A549 (cell line): Measurements from ENCODE around the gene GIMAP8. TPM values are rescaled to one million over a fixed set of nuclear protein-coding genes. Genes with fewer than 3 reads are reported as not detected.

ENCODE experiments used
- ATAC-seq, 2 experiments: fragments of 200-7000 bp in 1 of 2; fragments of >200 bp in 1 of 2; cut with Nextera tagmentation in 1 of 2; cut with Tn5 transposase in 1 of 2; 3 replicates each; pipeline versions ENCODE4 v1.8.0 to v1.9.1; 2018 to 2020; ENCODE audit warnings: mild to moderate bottlenecking in 1 of 2, moderate library complexity in 1 of 2
- CTCF ChIA-PET: fragments of 300-600 bp; sonication (Branson Sonifier 250); formaldehyde crosslinking; extraction: SDS; loops from one replicate; lab custom pipeline; 2021; ENCODE audit warnings: antibody characterized with exemption, inconsistent platforms; lab: Yijun Ruan, JAX
- POLR2A ChIA-PET: fragments of 350-600 bp; formaldehyde crosslinking; extraction: SDS; loops from one replicate; lab custom pipeline; 2021; ENCODE audit warnings: antibody characterized with exemption, inconsistent platforms; lab: Yijun Ruan, JAX
- DNase-seq, 2 experiments: peaks; one replicate each; pipeline versions ENCODE4 v3.0.0 to v3.0.0-alpha.2; 2011 to 2016; ENCODE audit warnings: low read depth in 1 of 2, low spot score in 1 of 2
- FAIRE-seq: peaks from 2 replicates; lab custom pipeline; 2011; peaks lifted over from hg19 to GRCh38; lab: Jason Lieb, UNC
- H3K27ac ChIP-seq, 2 experiments: fragments of >200 bp; sonication (Bioruptor Twin); formaldehyde crosslinking; 3 replicates each; pipeline ENCODE4 v1.5.1; 2016 to 2017
- H3K4me1 ChIP-seq: fragments of >200 bp; sonication (Bioruptor Twin); formaldehyde crosslinking; 3 replicates; pipeline ENCODE4 v1.6.1; 2016
- H3K4me2 ChIP-seq: fragments of >200 bp; sonication (Bioruptor Twin); formaldehyde crosslinking; 3 replicates; pipeline ENCODE4 v1.6.1; 2016
- H3K4me3 ChIP-seq: fragments of >200 bp; sonication (Bioruptor Twin); formaldehyde crosslinking; 3 replicates; pipeline ENCODE4 v1.5.1; 2016
- H3K9me3 ChIP-seq: fragments of >200 bp; sonication (Bioruptor Twin); formaldehyde crosslinking; 3 replicates; pipeline ENCODE4 v1.6.1; 2016
- BHLHE40 ChIP-seq: IDR thresholded peaks from 2 replicates; pipeline ENCODE4 v1.6.1; 2012; ENCODE audit warnings: low read depth, low read length, inconsistent platforms
- CHD2 ChIP-seq: fragments of 150-350 bp; IDR thresholded peaks from 2 replicates; pipeline ENCODE4 v1.6.1; 2014; ENCODE audit warnings: low read length; ENCODE audit not compliant: partially characterized antibody
- HEYL ChIP-seq: fragments of 250-450 bp; sonication (Bioruptor Pico); IDR thresholded peaks from 2 replicates; pipeline ENCODE4 v1.8.0; 2021; ENCODE audit warnings: mild to moderate bottlenecking, moderate library complexity
- MAZ ChIP-seq: fragments of 150-350 bp; IDR thresholded peaks from 2 replicates; pipeline ENCODE4 v1.6.1; 2014; ENCODE audit warnings: antibody characterized with exemption, low read depth, low read length, borderline replicate concordance
- NR3C1 ChIP-seq: fragments of >200 bp; sonication (Bioruptor Twin); formaldehyde crosslinking; IDR thresholded peaks from 3 replicates; pipeline ENCODE4 v1.6.1; 2017
- POLR2AphosphoS2 ChIP-seq: conservative IDR thresholded peaks from 2 replicates; pipeline ENCODE4 v1.6.1; 2012; ENCODE audit warnings: low read length, improper control_type of control experiment, inconsistent platforms
- RAD21 ChIP-seq, 2 experiments: fragments of >200 bp in 1 of 2; sonication (Bioruptor Twin) in 1 of 2; formaldehyde crosslinking in 1 of 2; IDR thresholded peaks in 1 of 2; conservative IDR thresholded peaks in 1 of 2; 2 replicates in 1 of 2; 3 replicates in 1 of 2; pipeline ENCODE4 v1.6.1; 2012 to 2018; ENCODE audit warnings: inconsistent platforms in 1 of 2
- RARB ChIP-seq: fragments of 250-450 bp; sonication (Bioruptor Pico); IDR thresholded peaks from 2 replicates; pipeline ENCODE4 v1.8.0; 2021; ENCODE audit warnings: mild to moderate bottlenecking, moderate library complexity
- RFX5 ChIP-seq: fragments of 450-650 bp; IDR thresholded peaks from 2 replicates; pipeline ENCODE4 v1.7.1; 2014; ENCODE audit warnings: antibody characterized with exemption, mild to moderate bottlenecking, moderate library complexity
- ZFP36 ChIP-seq: fragments of 450-650 bp; IDR thresholded peaks from 2 replicates; pipeline ENCODE4 v1.6.1; 2014; ENCODE audit warnings: borderline replicate concordance; ENCODE audit not compliant: partially characterized antibody
- WGBS: methylation state at CpG from one replicate; pipeline ENCODE4 v1.1.6; 2017; ENCODE audit errors: missing lambda C conversion rate; 5-methylcytosine and 5-hydroxymethylcytosine counted together
- polyA plus RNA-seq, 4 experiments: library from polyadenylated mRNA; depleted of rRNA in 3 of 4; stranded (reverse); fragments of >200 nt; fragmentation: RNase III in 1 of 4; extraction: RNeasy Plus Mini Kit Qiagen cat#74134 plus additional on column Dnase treatment in 1 of 4; gene quantifications; 2 replicates in 3 of 4; 3 replicates in 1 of 4; pipeline ENCODE4 v1.2.3, GENCODE V29; 2011 to 2017
- TF ChIP-seq, protein P1 (sequence below): fragments of 200-600 bp; sonication (generic); IDR thresholded peaks from 2 replicates; pipeline ENCODE4 v1.6.1; 2016; ENCODE audit warnings: antibody characterized with exemption, mild to moderate bottlenecking, moderate library complexity
- TF ChIP-seq, protein P2 (sequence below): fragments of 450-650 bp; IDR thresholded peaks from 2 replicates; pipeline ENCODE4 v1.6.1; 2014; ENCODE audit warnings: antibody characterized with exemption
- TF ChIP-seq, protein P3 (sequence below): fragments of 250-450 bp; sonication (Bioruptor Pico); IDR thresholded peaks from 2 replicates; pipeline ENCODE4 v1.5.0; 2021; ENCODE audit warnings: mild to moderate bottlenecking, moderate library complexity, borderline replicate concordance

The GIMAP8 gene
- polyA plus RNA-seq, 2 of the 4 experiments (the other 2 are of a cell fraction), result not detected

DNA sequence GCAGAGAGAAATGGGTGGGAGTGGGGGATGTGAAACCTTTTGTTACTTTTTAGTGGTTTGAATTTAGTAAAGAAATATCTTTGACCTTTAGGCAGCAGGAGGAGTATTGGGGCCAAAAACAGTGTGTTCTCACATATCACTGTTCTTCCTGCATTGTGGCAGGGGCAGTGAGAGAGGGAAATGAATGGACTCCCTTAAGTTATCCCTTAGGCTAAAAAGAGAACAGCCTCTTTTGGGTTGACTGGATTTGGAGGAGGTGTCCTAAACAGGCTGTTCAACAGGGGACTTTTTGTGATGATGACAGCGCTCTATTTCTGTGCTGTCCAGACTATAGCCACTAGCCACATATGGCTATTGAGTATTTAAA, 49.0 kb upstream of the GIMAP8 start:
- no peak for FAIRE-seq
- no peak overlapping the region for H3K4me2 ChIP-seq
- no peaks in the 10 kb centered on the region for H3K9me3 ChIP-seq
- no peak overlapping the region for H3K4me3 ChIP-seq
- H3K4me1 ChIP-seq, result peaks cover 42% of the 10 kb centered on the region
- peak overlapping the region in 1 of 2 experiments; percentile 69; a peak in 2 of 6 replicates for H3K27ac ChIP-seq
- TF ChIP-seq, protein P1, sequence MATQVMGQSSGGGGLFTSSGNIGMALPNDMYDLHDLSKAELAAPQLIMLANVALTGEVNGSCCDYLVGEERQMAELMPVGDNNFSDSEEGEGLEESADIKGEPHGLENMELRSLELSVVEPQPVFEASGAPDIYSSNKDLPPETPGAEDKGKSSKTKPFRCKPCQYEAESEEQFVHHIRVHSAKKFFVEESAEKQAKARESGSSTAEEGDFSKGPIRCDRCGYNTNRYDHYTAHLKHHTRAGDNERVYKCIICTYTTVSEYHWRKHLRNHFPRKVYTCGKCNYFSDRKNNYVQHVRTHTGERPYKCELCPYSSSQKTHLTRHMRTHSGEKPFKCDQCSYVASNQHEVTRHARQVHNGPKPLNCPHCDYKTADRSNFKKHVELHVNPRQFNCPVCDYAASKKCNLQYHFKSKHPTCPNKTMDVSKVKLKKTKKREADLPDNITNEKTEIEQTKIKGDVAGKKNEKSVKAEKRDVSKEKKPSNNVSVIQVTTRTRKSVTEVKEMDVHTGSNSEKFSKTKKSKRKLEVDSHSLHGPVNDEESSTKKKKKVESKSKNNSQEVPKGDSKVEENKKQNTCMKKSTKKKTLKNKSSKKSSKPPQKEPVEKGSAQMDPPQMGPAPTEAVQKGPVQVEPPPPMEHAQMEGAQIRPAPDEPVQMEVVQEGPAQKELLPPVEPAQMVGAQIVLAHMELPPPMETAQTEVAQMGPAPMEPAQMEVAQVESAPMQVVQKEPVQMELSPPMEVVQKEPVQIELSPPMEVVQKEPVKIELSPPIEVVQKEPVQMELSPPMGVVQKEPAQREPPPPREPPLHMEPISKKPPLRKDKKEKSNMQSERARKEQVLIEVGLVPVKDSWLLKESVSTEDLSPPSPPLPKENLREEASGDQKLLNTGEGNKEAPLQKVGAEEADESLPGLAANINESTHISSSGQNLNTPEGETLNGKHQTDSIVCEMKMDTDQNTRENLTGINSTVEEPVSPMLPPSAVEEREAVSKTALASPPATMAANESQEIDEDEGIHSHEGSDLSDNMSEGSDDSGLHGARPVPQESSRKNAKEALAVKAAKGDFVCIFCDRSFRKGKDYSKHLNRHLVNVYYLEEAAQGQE, result no peak
- TF ChIP-seq RARB (CRISPR knock-in tag) (no peak), ZFP36 (no peak), RFX5 (no peak), CHD2 (no peak), HEYL (CRISPR knock-in tag) (no peak), BHLHE40 (no peak), MAZ (no peak)
- TF ChIP-seq, protein P2, sequence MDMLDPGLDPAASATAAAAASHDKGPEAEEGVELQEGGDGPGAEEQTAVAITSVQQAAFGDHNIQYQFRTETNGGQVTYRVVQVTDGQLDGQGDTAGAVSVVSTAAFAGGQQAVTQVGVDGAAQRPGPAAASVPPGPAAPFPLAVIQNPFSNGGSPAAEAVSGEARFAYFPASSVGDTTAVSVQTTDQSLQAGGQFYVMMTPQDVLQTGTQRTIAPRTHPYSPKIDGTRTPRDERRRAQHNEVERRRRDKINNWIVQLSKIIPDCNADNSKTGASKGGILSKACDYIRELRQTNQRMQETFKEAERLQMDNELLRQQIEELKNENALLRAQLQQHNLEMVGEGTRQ, result no peak
- 92% methylated on average over 1 of the region's 1 CpG for WGBS
- CTCF ChIA-PET, result interaction anchor here (1.0 to 2.0 kb wide), 4 partner anchors 9 to 46 kb away, joined by 3 to 7 read pairs (median 4); no protein-coding TSS in a partner anchor
- ATAC-seq, result no peak
- DNase-seq, result no peak
- POLR2A ChIA-PET, result no interaction called here

DNA sequence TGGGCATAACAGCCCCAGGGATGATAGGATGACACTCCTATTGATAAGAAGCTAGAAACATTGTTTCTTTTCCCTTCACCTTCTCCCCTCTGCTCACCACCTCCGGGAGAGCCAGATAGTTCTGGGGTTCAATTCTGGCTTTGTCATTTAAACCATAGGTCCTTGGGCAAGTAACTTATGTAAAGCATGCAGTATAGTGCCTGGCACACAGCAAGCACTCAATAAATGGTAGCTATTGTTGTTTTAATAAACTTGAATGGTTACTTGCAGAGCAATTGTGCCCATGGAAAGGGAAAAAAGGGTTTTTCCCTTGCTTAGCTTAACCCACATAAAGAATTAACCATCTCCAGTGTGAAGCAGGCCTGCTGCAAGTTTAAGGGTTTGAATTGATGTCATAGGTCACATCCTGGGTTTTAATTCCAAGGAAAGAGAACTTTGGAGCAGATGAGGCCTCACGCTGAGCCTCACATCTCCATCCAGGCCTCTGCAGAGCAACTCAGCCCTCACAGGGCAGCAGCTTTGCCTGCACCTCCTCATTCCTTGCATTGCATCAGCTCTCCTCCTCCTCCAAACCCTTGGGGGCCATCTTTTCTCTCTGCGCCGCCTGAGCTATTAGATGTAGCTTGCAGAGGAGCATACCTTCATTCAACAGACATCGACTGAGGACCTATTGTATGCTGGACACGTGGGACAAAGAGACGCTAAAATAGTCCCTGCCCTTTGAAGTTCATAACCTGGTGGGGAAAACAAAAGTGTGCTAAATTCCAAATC, 48.4 kb upstream of the GIMAP8 start:
- FAIRE-seq (no peak), ATAC-seq (no peak), DNase-seq (no peak)
- TF ChIP-seq POLR2AphosphoS2 (no peak), RAD21 (conservative IDR thresholded peaks at IDR 0.05 in 1 of 2, IDR thresholded peaks at IDR 0.05 in 1 of 2) (no peak), NR3C1 (no peak)
- TF ChIP-seq, protein P3, sequence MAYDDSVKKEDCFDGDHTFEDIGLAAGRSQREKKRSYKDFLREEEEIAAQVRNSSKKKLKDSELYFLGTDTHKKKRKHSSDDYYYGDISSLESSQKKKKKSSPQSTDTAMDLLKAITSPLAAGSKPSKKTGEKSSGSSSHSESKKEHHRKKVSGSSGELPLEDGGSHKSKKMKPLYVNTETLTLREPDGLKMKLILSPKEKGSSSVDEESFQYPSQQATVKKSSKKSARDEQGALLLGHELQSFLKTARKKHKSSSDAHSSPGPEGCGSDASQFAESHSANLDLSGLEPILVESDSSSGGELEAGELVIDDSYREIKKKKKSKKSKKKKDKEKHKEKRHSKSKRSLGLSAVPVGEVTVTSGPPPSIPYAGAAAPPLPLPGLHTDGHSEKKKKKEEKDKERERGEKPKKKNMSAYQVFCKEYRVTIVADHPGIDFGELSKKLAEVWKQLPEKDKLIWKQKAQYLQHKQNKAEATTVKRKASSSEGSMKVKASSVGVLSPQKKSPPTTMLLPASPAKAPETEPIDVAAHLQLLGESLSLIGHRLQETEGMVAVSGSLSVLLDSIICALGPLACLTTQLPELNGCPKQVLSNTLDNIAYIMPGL (CRISPR knock-in tag), result no peak
- Histone ChIP-seq H3K4me3 (no peak overlapping the region), H3K9me3 (no peaks in the 10 kb centered on the region), H3K27ac (no peak overlapping the region), H3K4me2 (no peak overlapping the region), H3K4me1 (peaks cover 48% of the 10 kb centered on the region)
- ChIA-PET CTCF (interaction anchor here (0.9 to 2.0 kb wide), 6 partner anchors 8 to 46 kb away, joined by 3 to 7 read pairs (median 4); no protein-coding TSS in a partner anchor), POLR2A (no interaction called here)
- WGBS, result 90% methylated on average over 7 of the region's 7 CpGs
